DOHH2 (cell line): Measurements from ENCODE around the gene INTS15.

Experiments used
- H3F3A ChIP-seq: fragments of 200-600 bp; sonication (generic), shearing (Covaris generic); 2 replicates; pipeline ENCODE4 v1.6.0; 2016; ENCODE audit warnings: antibody characterized with exemption, mild to moderate bottlenecking; ENCODE audit not compliant: control insufficient read depth, insufficient read depth
- H3K27ac ChIP-seq: fragments of 200-600 bp; sonication (generic); 2 replicates; pipeline ENCODE4 v1.5.1; 2014; ENCODE audit warnings: low read depth, mild to moderate bottlenecking, low read length, moderate library complexity
- H3K27me3 ChIP-seq: fragments of 200-600 bp; sonication (generic); 2 replicates; pipeline ENCODE4 v1.6.1; 2014; ENCODE audit warnings: mild to moderate bottlenecking, low read length, mixed read lengths; ENCODE audit not compliant: control insufficient read depth
- H3K36me3 ChIP-seq: fragments of 200-600 bp; sonication (generic); 2 replicates; pipeline ENCODE4 v1.6.1; 2014; ENCODE audit warnings: mild to moderate bottlenecking, low read length, moderate library complexity, mixed read lengths; ENCODE audit not compliant: control insufficient read depth
- H3K4me1 ChIP-seq: fragments of 200-600 bp; sonication (generic); 2 replicates; pipeline ENCODE4 v1.6.1; 2014; ENCODE audit warnings: mild to moderate bottlenecking, low read length, mixed read lengths; ENCODE audit not compliant: control insufficient read depth
- H3K4me2 ChIP-seq: fragments of 200-600 bp; sonication (generic); 2 replicates; pipeline ENCODE4 v1.6.0; 2014; ENCODE audit warnings: mild to moderate bottlenecking, low read length, moderate library complexity
- H3K4me3 ChIP-seq: fragments of 200-600 bp; sonication (generic); 2 replicates; pipeline ENCODE4 v1.5.1; 2014; ENCODE audit warnings: mild to moderate bottlenecking, low read length, mixed read lengths
- H3K79me2 ChIP-seq: fragments of 200-600 bp; sonication (generic); 2 replicates; pipeline ENCODE4 v1.6.1; 2014; ENCODE audit warnings: mild to moderate bottlenecking, low read length, mixed read lengths; ENCODE audit not compliant: control insufficient read depth
- H3K9me2 ChIP-seq: fragments of 200-600 bp; sonication (generic); replicated peaks from 2 replicates; pipeline ENCODE4 v1.6.1; 2014; ENCODE audit warnings: mild to moderate bottlenecking, low read length, mixed read lengths; ENCODE audit not compliant: control insufficient read depth
- H3K9me3 ChIP-seq: fragments of 200-600 bp; sonication (generic); 2 replicates; pipeline ENCODE4 v1.6.1; 2014; ENCODE audit warnings: antibody characterized with exemption, low read length, mixed read lengths; ENCODE audit not compliant: control insufficient read depth, insufficient read depth
- H4K20me1 ChIP-seq: fragments of 200-600 bp; sonication (generic); 2 replicates; pipeline ENCODE4 v1.6.0; 2014; ENCODE audit warnings: low read depth, mild to moderate bottlenecking, antibody characterized with exemption, low read length, moderate library complexity; ENCODE audit not compliant: control insufficient read depth, insufficient read depth
- EZH2phosphoT487 ChIP-seq: fragments of 200-600 bp; sonication (generic); IDR thresholded peaks from 2 replicates; pipeline ENCODE4 v1.6.1; 2017; ENCODE audit warnings: borderline replicate concordance, mild to moderate bottlenecking, antibody characterized with exemption, low read length, moderate library complexity, mixed read lengths
- TF ChIP-seq, protein P1 (sequence below): fragments of 200-600 bp; sonication (generic); IDR thresholded peaks from one replicate; pipeline ENCODE4 v1.5.1; 2014; ENCODE audit warnings: antibody characterized with exemption, mild to moderate bottlenecking, low read depth, low read length; ENCODE audit not compliant: poor library complexity, severe bottlenecking

Gene INTS15

DNA sequence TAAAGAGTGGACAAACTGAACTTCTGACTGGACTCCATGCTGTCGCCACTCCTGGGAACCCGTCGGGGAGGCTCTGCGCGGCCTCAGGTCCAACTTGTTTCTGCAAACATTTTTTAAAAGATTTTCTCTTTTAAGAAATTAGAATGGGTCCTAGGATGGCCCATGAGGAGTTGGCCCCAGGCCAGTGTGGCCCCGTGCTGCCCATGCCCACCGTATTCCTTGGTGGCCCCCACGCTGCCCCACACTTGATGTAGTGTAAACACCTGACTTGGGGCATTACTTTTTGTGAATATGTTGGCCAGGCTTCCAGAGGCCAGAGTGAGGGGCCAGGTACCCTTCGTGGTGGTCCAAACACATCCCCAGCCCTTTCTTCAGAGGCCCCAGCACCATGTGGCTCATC, 66.6 kb downstream of the INTS15 start:
- TF ChIP-seq, protein P1, sequence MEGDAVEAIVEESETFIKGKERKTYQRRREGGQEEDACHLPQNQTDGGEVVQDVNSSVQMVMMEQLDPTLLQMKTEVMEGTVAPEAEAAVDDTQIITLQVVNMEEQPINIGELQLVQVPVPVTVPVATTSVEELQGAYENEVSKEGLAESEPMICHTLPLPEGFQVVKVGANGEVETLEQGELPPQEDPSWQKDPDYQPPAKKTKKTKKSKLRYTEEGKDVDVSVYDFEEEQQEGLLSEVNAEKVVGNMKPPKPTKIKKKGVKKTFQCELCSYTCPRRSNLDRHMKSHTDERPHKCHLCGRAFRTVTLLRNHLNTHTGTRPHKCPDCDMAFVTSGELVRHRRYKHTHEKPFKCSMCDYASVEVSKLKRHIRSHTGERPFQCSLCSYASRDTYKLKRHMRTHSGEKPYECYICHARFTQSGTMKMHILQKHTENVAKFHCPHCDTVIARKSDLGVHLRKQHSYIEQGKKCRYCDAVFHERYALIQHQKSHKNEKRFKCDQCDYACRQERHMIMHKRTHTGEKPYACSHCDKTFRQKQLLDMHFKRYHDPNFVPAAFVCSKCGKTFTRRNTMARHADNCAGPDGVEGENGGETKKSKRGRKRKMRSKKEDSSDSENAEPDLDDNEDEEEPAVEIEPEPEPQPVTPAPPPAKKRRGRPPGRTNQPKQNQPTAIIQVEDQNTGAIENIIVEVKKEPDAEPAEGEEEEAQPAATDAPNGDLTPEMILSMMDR = no peak
- TF ChIP-seq EZH2phosphoT487 = no peak
- Histone ChIP-seq H3F3A (0 out of 2 replicates have a peak, but pooled peaks cover 3% of the 10 kb centered on the region), H3K9me2 (no peaks in the 10 kb centered on the region), H3K27ac (no peak overlapping the region), H3K27me3 (no peaks in the 10 kb centered on the region), H3K4me1 (no peaks in the 10 kb centered on the region), H3K79me2 (no peaks in the 10 kb centered on the region), H3K4me3 (no peak overlapping the region), H3K36me3 (peaks cover 30% of the 10 kb centered on the region), H3K9me3 (peaks cover 9% of the 10 kb centered on the region; the same call in 1 of the 2 replicates), H3K4me2 (no peak overlapping the region), H4K20me1 (no peaks in the 10 kb centered on the region)
